ENCODE data around the gene PTPRK.

Gene PTPRK

DNA sequence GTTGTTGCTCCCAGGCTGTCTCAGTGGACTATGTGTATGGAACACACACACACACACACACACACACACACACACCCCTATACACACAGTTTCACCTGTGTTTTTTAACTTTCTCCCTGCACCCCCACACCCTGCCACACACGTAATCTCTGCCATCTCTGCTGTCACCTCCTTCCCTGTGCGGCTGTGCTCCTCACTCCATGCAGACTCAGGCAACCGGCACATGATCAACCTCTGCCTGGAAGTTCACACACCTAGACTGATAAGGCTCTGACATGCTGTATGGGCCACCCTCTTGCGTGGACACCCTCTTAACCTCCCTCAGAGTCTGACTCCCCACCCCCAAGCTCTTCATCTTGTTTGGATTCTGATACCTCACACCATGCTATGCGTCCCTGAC, 467.3 kb downstream of the PTPRK start:
- no peak for DNase-seq

DNA sequence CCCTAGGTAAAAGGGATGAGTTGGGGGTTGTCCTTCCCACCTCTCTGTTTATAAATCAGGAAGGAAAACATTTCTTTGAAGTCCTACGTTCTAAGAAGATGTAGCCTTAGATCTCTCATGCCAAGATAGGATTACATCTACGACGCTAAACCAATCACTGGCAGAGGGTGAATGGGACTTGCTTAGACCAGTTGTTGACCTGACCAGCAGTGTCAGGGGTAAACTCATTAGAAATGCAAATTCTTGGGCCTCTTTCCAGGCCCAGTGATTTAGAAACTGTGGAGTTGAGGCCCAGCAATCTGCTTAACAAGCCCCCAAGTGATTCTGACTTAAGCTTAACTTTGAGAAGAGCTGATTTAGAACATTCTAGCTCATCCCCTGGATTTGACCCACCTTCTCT, 472.4 kb downstream of the PTPRK start:
- DNase-seq: no peak

DNA sequence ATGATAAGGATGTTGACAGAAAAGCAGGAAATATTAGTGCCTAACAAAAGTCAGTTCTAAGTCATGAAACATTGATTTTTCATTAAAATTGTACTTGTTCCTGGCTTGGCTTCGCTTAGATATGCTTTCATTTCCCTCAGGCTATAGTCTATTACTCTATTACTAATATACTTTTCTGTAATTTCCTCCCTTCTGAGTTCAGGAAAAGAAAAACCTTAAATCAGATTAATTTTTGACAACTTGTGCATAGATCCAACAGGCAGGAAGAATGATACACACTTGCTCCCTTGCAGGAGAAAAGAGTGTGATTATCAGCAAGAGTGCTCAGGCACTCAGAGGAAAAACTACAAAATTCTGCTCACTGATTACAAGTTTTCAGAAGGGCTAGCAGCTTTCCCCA, 474.4 kb downstream of the PTPRK start:
- DNase-seq: no peak

DNA sequence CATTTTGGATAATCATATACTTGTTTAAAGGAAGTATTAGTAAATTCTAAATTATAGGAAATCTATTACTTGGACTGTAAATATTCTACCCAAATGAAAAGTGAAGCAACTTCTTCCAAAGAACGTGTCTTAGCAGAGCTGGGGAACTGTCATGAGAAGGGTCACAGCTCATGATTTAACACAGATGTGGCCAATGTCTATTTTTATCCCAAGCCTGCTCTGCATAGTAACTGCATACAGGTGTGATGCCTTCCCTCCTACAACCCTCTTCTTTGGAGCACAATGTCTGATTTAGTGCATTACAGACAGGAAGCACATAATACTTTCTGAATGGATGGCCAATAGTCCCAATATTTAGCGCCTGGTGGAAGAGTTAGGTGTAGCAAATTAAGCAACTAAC, 480.9 kb downstream of the PTPRK start:
- no peak for DNase-seq

DNA sequence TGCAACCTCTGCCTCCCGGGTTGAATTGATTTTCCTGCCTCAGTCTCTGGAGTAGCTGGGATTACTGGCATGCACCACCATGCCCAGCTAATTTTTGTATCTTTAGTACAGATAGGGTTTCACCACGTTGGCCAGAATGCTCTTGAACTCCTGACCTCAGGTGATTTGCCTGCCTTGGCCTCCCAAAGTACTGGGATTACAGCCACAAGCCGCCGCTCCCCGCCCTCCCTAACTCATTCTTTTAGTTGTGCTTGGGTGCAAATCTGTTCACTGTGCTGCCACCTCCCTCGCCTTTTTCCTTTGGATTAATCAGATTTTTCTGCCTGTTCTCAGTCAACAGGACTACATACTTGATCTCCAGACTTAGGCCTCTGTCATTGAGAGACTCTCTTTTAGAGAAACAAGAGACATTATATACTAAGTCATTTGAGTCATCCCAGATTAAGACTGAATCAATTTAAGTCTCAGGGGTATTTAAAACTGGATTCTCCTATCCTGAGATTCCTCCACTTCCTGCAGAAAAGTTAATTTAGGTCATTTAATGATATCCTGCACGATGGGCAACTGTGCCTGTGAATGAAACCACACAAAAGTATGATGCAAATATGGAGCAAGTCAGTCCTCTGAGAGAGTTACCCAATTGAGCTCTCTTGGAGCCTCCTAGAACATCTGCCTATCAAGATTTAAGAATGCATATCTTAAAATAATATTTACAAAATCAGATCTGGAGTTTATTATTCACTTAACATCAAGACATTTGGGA, 483.4 kb downstream of the PTPRK start:
- DNase-seq: no peak

DNA sequence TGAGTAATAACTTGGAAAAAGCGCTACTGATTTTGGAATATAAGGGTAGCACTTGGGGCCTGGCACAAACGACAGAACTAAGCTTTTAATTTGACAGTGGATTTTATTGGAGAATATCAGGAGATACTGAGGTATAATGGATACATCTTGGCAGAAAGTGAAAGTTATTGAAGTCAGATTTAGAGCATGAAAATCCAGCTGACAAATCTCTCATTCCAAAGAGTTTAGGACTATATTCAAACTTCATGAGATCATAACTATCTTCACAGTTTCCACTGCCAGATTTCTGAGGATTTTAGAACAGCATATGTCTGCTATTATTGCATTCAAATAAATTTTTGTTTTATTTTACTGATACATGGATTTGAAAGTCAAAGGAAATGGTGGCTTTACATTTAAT, 487.2 kb downstream of the PTPRK start:
- DNase-seq: no peak

DNA sequence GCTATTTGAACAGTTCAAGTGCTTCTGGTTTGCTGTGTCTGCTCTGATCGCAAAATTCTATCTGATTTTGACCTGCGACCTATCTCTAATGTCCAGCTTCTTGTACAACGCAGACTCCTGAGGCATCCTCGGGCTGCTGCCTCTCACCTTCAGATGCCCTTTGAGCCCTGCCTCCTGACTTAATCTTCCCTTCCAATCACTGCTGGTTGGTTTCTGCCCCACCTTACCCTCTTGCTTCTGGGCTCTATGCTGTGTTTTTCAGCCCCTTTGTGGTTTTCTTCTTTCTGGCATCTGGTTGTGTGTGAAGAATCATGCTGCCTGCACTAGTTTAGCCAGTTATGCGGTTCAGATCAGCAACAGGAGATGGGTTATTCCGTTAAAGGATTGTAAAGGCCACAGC, 488.4 kb downstream of the PTPRK start:
- DNase-seq: no peak

DNA sequence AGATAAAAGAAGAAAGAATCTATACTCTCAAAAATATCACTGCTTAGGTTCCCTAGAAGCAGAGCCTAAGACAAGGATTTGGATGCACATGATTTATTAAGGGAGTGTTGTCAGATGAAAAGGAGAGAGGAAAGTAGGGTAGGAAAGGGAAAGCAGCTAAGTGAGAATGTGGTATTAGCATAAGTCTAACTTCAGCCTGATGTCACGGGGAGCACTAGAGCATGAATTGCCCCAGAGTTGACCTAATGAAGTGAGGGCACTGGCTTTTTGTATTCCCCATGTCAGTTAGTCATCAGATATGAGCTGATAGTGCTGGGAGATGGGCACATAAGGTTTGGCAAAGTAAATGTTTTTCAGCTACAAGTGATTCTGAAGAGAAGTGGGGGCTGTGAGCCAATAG, 490.6 kb downstream of the PTPRK start:
- no peak for DNase-seq

DNA sequence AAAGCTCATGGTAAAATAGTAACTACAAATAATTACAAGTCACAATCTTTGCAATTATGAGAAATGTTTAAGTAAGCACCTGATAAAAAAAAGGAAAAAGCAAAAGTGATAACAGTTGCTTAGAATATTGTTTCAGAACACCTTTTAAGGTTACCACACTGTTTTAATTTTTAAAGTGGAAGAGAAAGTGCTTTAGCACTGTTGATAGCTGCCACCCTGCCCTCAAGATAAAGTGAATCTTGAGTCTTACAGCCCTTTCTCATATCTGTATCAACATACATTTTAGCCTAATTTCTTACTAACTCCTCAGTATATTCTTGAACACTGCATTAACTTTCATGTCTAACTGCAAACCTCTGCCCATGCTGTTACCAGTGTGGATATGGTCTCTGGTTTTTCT, 492.2 kb downstream of the PTPRK start:
- no peak for DNase-seq

DNA sequence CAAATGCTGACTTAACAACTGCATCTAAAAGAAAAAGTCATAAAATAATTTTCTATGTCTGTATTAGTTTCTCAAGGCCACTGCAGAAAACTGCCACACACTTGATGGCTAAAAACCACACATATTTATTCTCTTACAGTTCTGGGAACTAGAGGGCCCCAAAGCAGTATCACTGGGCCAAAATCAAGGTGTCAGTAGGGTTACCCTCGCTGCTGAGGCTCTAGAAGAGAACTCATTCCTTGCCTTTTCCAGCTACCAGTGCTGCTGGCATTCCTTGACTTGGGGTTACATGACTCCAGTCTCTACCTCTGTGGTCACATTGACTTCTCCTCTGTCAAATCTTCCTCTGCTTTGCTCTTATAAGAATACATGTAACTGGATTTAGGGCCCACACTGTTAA, 494.9 kb downstream of the PTPRK start:
- DNase-seq: no peak

DNA sequence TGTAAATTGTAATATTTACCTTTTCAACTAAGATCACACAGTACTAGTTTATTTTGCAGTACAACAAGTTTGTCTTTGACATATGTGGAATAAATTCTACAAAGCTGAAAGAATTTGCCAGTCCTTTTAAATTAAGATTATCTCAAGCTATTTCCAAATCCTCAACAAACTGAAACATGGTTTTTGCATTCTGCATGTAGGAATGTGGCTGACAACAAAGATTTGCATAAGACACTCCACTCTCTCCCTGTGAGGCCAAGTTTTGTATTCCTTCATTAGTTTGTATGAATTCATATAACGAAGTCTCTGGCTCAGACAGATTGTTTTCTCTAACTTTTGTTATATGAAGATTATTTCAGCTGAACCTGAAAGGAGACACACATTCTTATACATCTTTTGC, 495.4 kb downstream of the PTPRK start:
- no peak for DNase-seq

DNA sequence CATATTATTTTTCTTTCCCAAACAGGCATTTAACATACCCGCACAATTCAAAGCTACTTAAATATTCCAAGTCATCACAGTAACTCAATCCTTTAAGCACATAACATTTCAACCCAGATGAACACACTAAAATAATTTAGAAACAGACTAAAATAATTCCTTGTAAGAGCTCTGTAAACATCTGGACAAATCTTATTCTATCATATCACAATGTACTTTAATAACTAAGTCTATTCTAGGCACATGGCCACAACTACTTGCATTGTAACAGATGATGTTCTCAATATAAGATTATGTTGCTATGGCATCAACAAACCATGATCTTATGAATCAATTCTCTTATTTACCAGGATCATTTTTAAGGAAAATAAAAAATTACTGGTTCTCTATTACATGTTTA, 496.4 kb downstream of the PTPRK start:
- no peak for DNase-seq

DNA sequence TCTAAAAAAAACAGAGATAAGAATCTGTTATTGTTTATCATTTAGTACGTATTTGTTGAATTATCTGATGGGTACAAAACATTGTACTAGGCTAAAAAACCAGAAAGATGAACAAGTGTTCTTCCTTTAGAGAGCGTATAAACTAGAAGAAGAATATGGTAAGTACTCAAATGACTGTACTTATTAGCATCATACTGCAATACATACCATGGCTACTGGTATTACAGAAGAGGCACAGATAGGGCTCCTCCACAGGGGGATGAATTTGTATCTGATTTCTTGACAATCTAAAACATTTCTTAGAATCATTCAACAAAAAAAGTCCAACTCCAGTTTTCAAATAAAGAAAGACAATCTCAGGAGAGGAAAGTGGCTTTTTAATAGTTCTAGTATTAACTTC, 501.6 kb downstream of the PTPRK start:
- no peak for DNase-seq

DNA sequence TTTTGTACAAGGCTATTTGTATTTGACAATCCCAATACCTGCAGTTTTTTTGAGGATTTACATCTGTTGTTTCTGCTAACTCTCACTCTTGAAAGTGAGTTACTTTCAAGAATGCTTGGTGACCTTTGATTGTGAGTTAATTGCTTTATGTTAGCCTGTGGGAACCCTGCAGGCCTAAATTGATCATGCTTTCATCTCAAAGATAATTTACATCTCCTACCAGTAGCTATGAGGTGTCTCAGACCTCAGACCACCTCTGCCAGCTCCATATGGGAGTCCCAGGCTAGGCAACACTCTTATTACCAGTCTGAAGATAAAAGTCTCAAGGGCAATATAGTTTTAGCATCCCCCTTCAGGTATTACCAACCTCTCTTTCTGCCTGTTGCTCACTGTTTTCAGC, 503.1 kb downstream of the PTPRK start:
- no peak for DNase-seq

DNA sequence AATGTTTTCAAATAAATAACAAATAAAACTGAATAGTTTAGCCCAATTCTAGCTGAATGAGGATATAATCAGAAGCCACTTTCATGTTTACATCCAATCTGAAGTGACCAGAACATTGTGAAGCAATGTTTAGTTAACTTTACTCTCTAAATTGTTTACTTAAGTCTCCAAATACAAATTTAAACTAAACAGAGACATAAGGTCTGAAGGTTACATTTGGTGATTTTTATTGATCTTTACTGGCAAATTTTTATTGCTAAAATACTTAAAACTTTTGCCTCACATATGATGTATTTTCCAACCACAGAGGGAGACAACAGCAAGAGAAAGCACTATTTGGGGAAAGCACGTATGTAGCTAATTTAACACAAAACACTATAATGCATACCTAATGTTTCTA, 512.7 kb downstream of the PTPRK start:
- no peak for DNase-seq

DNA sequence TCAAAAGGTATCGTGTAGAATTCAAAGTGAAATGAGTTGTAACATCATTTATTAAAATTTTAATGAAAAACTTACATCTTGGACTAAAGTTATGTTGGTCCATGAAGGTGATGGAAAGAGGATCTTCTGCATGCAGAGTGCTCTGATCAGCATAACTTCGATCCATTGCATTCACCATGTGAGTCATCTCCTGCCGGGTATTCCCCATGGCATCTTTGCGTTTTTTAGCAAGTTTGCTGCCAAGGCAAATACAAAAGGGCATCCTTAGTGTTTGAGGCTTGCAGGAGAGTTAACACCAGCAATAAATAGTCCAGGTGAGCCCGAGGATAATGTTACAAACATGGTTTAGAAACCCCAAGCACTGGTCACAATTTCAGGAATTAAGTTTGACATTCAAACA, 515.4 kb downstream of the PTPRK start:
- DNase-seq: no peak

DNA sequence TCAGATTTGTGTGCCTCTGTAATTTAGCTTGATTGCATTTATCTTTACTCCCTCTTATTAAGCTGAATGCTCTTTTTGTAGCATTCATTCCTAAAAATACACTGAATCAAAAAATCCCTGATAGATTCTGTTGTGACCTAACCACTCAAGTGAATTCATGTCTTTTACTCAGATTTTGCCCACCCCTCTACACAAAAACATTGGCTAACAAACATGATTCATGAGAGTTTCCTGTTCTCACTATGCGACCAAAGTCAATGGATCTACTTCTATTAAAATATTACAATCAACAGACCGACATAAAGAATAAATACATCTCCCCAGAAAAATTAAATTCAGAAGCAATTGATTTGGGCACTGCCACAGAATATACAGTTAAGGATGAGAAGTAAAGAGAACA, 520.0 kb downstream of the PTPRK start:
- no peak for DNase-seq

DNA sequence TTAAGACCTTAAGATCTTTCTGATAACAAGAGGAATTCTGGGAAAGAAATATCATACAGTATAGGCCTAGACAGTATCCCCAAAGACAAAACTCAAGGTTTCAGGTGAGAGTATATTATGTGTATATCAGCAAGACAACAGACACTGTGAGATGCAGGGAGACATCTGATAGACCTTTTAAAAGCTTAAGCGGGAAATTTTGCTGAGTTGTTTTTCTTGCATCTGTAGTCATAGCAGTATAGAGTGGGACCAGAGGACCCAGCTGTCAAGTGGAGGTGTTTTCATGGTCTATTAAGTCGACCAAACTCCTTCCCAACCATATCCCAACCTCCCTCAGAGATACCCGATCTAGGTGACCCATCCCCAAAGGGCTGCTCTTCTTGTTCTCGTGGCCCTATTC, 521.4 kb downstream of the PTPRK start:
- no peak for DNase-seq

DNA sequence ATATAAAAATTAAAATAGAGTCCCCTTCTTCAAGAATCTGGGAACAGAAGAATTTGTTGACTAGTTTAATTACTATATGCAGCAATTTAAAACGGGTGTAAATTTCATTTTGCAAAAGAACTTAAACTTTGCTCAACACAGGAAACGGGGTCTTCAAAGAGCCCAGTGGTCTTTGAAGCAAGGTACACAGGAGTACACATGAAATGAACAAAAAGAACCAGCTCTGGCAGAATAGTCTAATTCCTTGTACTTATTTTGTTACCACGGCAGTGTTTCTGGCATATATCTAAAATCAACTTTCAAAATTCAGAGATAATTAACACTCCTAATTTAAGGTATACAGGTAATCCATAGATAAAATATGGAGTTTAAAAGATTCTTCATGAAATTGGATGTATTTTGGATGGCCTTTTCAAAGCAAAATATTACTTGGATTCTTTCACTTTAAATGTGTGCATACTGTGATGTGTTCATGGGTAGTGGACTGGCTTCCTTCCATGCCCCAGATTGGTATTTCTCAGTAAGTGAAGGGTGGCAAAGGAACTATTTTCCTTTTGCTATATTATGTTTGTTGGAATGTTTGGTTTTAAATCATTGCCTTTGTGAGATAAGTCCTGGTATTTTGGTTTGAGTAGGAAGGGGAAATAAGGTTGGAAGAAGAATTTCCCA, 522.8 kb downstream of the PTPRK start:
- DNase-seq: no peak

DNA sequence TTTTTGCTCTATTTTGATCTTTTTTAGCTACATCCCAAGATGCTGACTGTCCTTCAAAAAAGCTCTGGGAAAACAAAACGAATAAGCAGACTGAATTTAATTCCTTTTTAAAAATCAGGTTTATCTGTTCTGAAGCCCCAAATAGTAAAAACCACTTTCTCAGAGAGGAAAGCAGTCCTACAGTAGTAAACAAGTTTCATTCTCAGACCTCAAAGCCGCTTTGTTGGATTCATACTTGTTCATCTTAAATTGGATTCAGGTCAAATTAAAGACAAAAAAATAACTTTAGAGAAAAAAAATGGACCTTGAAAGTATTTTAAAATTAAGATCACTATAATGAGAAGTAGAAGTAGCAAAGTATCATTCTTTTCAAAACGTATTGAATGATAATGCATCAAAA, 523.5 kb downstream of the PTPRK start:
- DNase-seq: no peak

DNA sequence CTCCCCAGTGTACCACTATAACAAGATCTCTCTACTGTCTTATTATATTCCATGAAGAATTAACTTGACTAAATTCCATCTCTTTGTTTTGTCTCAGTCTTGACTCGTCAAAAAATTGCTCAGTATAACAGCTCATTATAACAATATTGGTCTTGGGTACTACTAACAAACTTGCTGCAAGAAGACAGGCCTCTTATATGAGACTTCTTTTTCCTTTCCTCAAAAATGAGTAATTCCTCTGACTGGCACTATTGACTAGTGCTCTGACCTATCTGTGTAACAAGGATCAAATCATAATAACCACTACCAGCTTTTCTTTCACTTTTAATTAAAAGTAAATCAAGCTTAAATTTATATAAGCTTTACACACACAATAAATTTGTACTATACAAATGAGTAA, 528.3 kb downstream of the PTPRK start:
- DNase-seq: no peak

DNA sequence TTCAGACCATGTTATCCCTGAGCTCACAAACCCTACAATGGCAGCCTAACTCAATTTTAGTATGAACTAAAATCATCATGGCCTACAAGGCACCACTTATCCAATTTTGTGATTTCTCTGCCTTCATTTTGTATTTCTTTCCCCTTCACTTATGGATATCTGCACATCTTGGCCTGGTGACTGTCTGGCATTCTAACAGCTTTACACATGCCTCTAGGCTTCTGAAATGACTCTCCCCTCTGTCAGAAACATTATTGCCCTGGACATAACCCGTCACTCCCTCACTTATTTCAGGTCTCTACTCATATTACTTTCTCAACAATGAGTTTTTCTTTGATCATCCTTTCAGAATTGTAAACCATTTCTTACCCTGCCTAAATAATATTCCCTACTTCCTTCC, 530.3 kb downstream of the PTPRK start:
- DNase-seq: no peak

DNA sequence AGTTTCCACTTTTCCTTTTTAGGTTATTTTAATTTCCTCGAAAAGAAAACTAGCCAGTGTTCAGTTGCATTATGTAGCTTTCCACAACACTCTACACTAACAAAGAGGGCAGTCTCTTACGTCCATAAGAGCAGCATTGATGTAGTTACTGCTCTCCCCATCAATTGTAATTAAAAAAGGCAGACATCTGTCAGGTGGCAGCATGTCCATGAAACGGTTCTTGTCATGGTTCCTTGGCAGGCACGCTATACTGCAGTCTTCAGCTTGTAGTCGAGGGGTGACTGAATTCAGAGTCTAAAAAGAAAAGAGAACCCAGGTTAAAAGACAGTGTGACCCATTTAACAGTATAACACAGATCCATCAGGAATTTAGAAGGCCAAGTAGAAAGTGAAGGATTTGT, 539.4 kb downstream of the PTPRK start:
- no peak for DNase-seq

DNA sequence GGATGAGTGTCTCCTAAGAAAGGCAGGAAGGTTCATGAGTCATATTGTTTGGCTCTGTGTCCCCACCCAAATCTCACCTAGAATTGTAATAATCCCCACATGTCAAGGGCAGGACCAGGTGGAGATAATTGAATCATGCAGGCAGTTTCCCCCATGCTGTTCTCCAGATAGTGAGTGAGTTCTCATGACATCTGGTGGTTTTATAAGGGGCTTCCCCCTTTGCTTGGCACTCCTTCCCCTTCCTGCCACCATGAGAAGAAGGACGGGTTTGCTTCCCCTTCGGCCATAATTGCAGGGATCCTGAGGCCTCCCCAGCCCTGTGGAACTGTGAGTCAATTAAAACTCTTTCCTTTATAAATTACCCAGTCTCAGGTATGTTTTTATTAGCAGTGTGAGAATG, 542.2 kb downstream of the PTPRK start:
- peak; percentile 48 for DNase-seq

DNA sequence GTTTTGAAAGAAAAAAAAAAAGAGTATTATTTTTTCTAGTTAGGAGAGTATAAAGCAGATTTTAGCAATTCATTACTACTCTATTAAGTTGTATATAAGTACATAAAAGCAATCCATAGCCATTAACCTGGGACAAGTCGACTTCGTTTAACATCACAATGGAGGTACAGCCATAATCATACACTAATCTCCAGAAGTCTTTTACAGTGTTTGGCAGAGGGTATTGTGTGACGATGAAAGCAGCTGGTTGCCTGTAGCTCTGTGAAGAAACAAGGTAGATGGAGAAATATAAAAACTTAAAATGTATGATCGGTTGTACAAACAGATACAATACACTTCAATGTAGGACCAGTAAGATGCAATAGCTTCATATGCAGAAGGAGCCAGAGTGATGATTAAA, 543.6 kb downstream of the PTPRK start:
- no peak for DNase-seq
